GM12878 (cell line): Measurements from ENCODE around the gene RNASEL. TPM values are rescaled to one million over a fixed set of nuclear protein-coding genes. Genes with fewer than 3 reads are reported as not detected.

ENCODE experiments used
- ATAC-seq: fragments of 200-7000 bp; cut with Tn5 transposase; 3 replicates; pipeline ENCODE4 v1.9.1; 2020; ENCODE audit warnings: mild to moderate bottlenecking, moderate library complexity
- BruUV-seq: library from RNA; stranded (reverse); fragments of 400-500 nt; replicated peaks from 2 replicates; lab custom pipeline; 2021; lab: Mats Ljungman, UMichigan
- CTCF ChIA-PET: fragments of 300-600 bp; sonication (Branson Sonifier 250); formaldehyde crosslinking; extraction: SDS; loops from one replicate; lab custom pipeline; 2021; ENCODE audit warnings: inconsistent platforms; lab: Yijun Ruan, JAX
- POLR2A ChIA-PET: fragments of 350-600 bp; formaldehyde crosslinking; extraction: SDS; loops from one replicate; lab custom pipeline; 2021; ENCODE audit warnings: inconsistent platforms; lab: Charles Lee
- RAD21 ChIA-PET: fragments of 300-600 bp; sonication (Branson Sonifier 250); formaldehyde crosslinking; loops from one replicate; lab custom pipeline; 2023; ENCODE audit warnings: antibody characterized with exemption; ENCODE audit not compliant: unreplicated experiment; lab: Charles Lee
- SMC1A ChIA-PET: fragments of 300-600 bp; sonication (Branson Sonifier 250); formaldehyde crosslinking; loops from one replicate; lab custom pipeline; 2023; ENCODE audit not compliant: unreplicated experiment, uncharacterized antibody; lab: Charles Lee
- DNase-seq: peaks from one replicate; pipeline ENCODE4 v3.0.0-alpha.2; 2011; ENCODE audit warnings: low read depth, low spot score
- FAIRE-seq: peaks from 3 replicates; lab custom pipeline; 2011; peaks lifted over from hg19 to GRCh38; lab: Jason Lieb, UNC
- H2AFZ ChIP-seq: 2 replicates; pipeline ENCODE4 v1.6.0; 2011; ENCODE audit warnings: low read depth, low read length, control low read depth; ENCODE audit not compliant: control insufficient read depth
- H3K27ac ChIP-seq: 2 replicates; pipeline ENCODE4 v1.5.1; 2011; ENCODE audit warnings: control low read depth; ENCODE audit not compliant: control insufficient read depth, insufficient read depth
- H3K27me3 ChIP-seq, 2 experiments: replicated peaks in 1 of 2; 2 replicates each; pipeline versions ENCODE4 v1.6.0 to v1.6.1; 2011; ENCODE audit warnings: low read length in 1 of 2; ENCODE audit not compliant: control insufficient read depth in 2 of 2, insufficient read depth in 2 of 2
- H3K36me3 ChIP-seq, 2 experiments: 2 replicates each; pipeline ENCODE4 v1.5.1; 2011; ENCODE audit warnings: low read length in 1 of 2; ENCODE audit not compliant: control insufficient read depth in 2 of 2, insufficient read depth in 2 of 2
- H3K4me1 ChIP-seq: 2 replicates; pipeline ENCODE4 v1.6.1; 2011; ENCODE audit warnings: mild to moderate bottlenecking, low read length, moderate library complexity, mixed read lengths; ENCODE audit not compliant: control insufficient read depth, insufficient read depth
- H3K4me2 ChIP-seq: 2 replicates; pipeline ENCODE4 v1.6.0; 2011; ENCODE audit warnings: control low read depth; ENCODE audit not compliant: control insufficient read depth, insufficient read depth
- H3K4me3 ChIP-seq: fragments of 200-600 bp; sonication (generic); 2 replicates; pipeline ENCODE4 v1.5.1; 2016
- H3K79me2 ChIP-seq: 2 replicates; pipeline ENCODE4 v1.6.0; 2011; ENCODE audit warnings: low read length; ENCODE audit not compliant: control insufficient read depth, insufficient read depth
- H3K9ac ChIP-seq: 2 replicates; pipeline ENCODE4 v1.8.0; 2011; ENCODE audit warnings: low read length, control low read depth, mixed read lengths; ENCODE audit not compliant: control insufficient read depth, insufficient read depth
- H3K9me3 ChIP-seq: replicated peaks from 3 replicates; pipeline ENCODE4 v1.5.1; 2011; ENCODE audit warnings: mild to moderate bottlenecking, low read length; ENCODE audit not compliant: control insufficient read depth, insufficient read depth
- H4K20me1 ChIP-seq: 2 replicates; pipeline ENCODE4 v1.6.0; 2011; ENCODE audit not compliant: control insufficient read depth, insufficient read depth
- CREB1 ChIP-seq: IDR thresholded peaks from 2 replicates; pipeline ENCODE4 v1.6.1; 2012; ENCODE audit warnings: low read depth, mild to moderate bottlenecking, inconsistent platforms
- FOXM1 ChIP-seq: IDR thresholded peaks from 2 replicates; pipeline ENCODE4 v1.6.1; 2012; ENCODE audit warnings: low read depth, mild to moderate bottlenecking, inconsistent platforms, low read length, moderate library complexity
- IKZF1 ChIP-seq: fragments of 450-650 bp; conservative IDR thresholded peaks from 2 replicates; pipeline ENCODE4 v1.6.1; 2017; ENCODE audit warnings: antibody characterized with exemption, mild to moderate bottlenecking
- POLR2AphosphoS2 ChIP-seq: IDR thresholded peaks from 2 replicates; pipeline ENCODE4 v1.6.1; 2011; ENCODE audit warnings: low read depth, mild to moderate bottlenecking, low read length, improper control_type of control experiment, moderate library complexity
- RAD21 ChIP-seq: IDR thresholded peaks from 2 replicates; pipeline ENCODE4 v1.6.1; 2011; ENCODE audit warnings: mild to moderate bottlenecking, low read depth, low read length, moderate library complexity; ENCODE audit not compliant: insufficient read depth
- RB1 ChIP-seq: fragments of 450-650 bp; formaldehyde crosslinking; IDR thresholded peaks from 2 replicates; pipeline ENCODE4 v1.6.1; 2017; ENCODE audit warnings: mild to moderate bottlenecking, borderline replicate concordance
- SMARCA5 ChIP-seq: fragments of 450-650 bp; IDR thresholded peaks from 2 replicates; pipeline ENCODE4 v1.6.1; 2017; ENCODE audit warnings: mild to moderate bottlenecking
- SMC3 ChIP-seq: IDR thresholded peaks from 2 replicates; pipeline ENCODE4 v1.6.1; 2011; ENCODE audit warnings: low read length, improper control_type of control experiment, borderline replicate concordance
- STAT1 ChIP-seq: fragments of 450-650 bp; conservative IDR thresholded peaks from 2 replicates; pipeline ENCODE4 v1.6.1; 2014; ENCODE audit warnings: antibody characterized with exemption, mild to moderate bottlenecking
- TBL1XR1 ChIP-seq: IDR thresholded peaks from 2 replicates; pipeline ENCODE4 v1.6.1; 2012; ENCODE audit warnings: low read depth, low read length, improper control_type of control experiment
- YY1 ChIP-seq: IDR thresholded peaks from 2 replicates; pipeline ENCODE4 v1.6.1; 2011; ENCODE audit warnings: low read depth, mild to moderate bottlenecking, low read length
- WGBS: methylation state at CpG from one replicate; pipeline ENCODE4 v1.1.6; 2016; ENCODE audit warnings: low lambda C conversion rate; ENCODE audit not compliant: insufficient replicate concordance, insufficient coverage; ENCODE audit errors: missing lambda C conversion rate; 5-methylcytosine and 5-hydroxymethylcytosine counted together
- in situ Hi-C: fragments of 300-500 bp; cut with MboI; formaldehyde crosslinking; loops from 9 replicates; pipeline ENCODE4 v1.14.3; 2018; ENCODE audit warnings: mixed read lengths
- intact Hi-C: fragments of 100-400 bp; cut with micrococcal nuclease; formaldehyde crosslinking; loops from one replicate; pipeline ENCODE4 v1.14.2; 2022; ENCODE audit not compliant: unreplicated experiment
- polyA plus RNA-seq, 11 experiments: library from polyadenylated mRNA; depleted of rRNA in 4 of 11; unstranded in 6 of 11; stranded (reverse) in 5 of 11; fragments of >200 nt; fragmentation: Nextera tagmentation in 4 of 11; fragmentation: Illumina TruSeq in 1 of 11; extraction: Ambion mirVana in 4 of 11; extraction: Trizol in 1 of 11; gene quantifications; 1 replicate in 1 of 11; 2 replicates in 10 of 11; pipeline versions ENCODE4 v1.2.1 to v1.2.3, GENCODE V29; 2011 to 2016; ENCODE audit warnings: inconsistent platforms in 2 of 11, missing spikeins in 2 of 11, low read depth in 1 of 11
- total RNA-seq, 4 experiments: library from RNA; depleted of rRNA in 3 of 4; stranded (reverse); fragments of >200 nt in 3 of 4; fragmentation: Illumina TruSeq in 1 of 4; extraction: Trizol in 1 of 4; gene quantifications; 2 replicates each; pipeline versions ENCODE4 v1.2.1 to v1.2.3, GENCODE V29; 2013 to 2021
- TF ChIP-seq, protein P1 (sequence below), 3 experiments: IDR thresholded peaks in 2 of 3; conservative IDR thresholded peaks in 1 of 3; 2 replicates each; pipeline ENCODE4 v1.5.1; 2011; ENCODE audit warnings: low read depth in 3 of 3, low read length in 3 of 3, mild to moderate bottlenecking in 3 of 3, control low read depth in 2 of 3, moderate library complexity in 2 of 3, inconsistent platforms in 1 of 3, mixed read lengths in 1 of 3; ENCODE audit not compliant: control insufficient read depth in 2 of 3, insufficient read depth in 1 of 3; ENCODE audit errors: extremely low read depth in 1 of 3

Gene RNASEL
- total and polyA plus RNA-seq, 10 of the 15 experiments (the other 5 are each of a cell fraction or from before 2014, with no cell fraction given) = 3.0 to 10.8 (median 5.0) TPM

GRCh38 chr1:182595641-182596240 lies 6.7 kb upstream of the RNASEL start:
- in situ Hi-C loops (loop anchor here (5.0 to 10.0 kb wide), 2 partner anchors 151 to 192 kb away; partner anchors contain the start of gene NPL), intact Hi-C loops (loop anchor here (1.0 to 5.0 kb wide), 3 partner anchors 149 to 508 kb away; no protein-coding TSS in a partner anchor)
- Histone ChIP-seq H3K9ac (no peak overlapping the region), H3K4me2 (no peak overlapping the region), H3K79me2 (peaks cover 1% of the 10 kb centered on the region; the same call in 1 of the 2 replicates), H4K20me1 (no peaks in the 10 kb centered on the region; the same call in 1 of the 2 replicates), H3K27me3 (no peaks in the 10 kb centered on the region), H3K36me3 (peaks cover 7 to 18% of the 10 kb centered on the region in 2 experiments; a peak in 3 of 4 replicates), H3K4me1 (peaks cover 4% of the 10 kb centered on the region; the same call in 1 of the 2 replicates), H3K4me3 (no peak overlapping the region), H3K27ac (no peak overlapping the region), H2AFZ (no peak overlapping the region), H3K9me3 (no peaks in the 10 kb centered on the region)
- CTCF ChIA-PET = interaction anchor here (0.6 to 37.4 kb wide), 59 partner anchors 7 to 515 kb away, joined by 3 to 1888 read pairs (median 5); partner anchors contain the start of genes NPL, RGS16 and RNASEL
- TF ChIP-seq, protein P1, sequence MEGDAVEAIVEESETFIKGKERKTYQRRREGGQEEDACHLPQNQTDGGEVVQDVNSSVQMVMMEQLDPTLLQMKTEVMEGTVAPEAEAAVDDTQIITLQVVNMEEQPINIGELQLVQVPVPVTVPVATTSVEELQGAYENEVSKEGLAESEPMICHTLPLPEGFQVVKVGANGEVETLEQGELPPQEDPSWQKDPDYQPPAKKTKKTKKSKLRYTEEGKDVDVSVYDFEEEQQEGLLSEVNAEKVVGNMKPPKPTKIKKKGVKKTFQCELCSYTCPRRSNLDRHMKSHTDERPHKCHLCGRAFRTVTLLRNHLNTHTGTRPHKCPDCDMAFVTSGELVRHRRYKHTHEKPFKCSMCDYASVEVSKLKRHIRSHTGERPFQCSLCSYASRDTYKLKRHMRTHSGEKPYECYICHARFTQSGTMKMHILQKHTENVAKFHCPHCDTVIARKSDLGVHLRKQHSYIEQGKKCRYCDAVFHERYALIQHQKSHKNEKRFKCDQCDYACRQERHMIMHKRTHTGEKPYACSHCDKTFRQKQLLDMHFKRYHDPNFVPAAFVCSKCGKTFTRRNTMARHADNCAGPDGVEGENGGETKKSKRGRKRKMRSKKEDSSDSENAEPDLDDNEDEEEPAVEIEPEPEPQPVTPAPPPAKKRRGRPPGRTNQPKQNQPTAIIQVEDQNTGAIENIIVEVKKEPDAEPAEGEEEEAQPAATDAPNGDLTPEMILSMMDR (IDR thresholded peaks at IDR 0.05 in 2 of 3, conservative IDR thresholded peaks at IDR 0.05 in 1 of 3; ENCODE audit: control insufficient read depth in 2 of 3, extremely low read depth in 1 of 3, insufficient read depth in 1 of 3, low read depth in 3 of 3, low read length in 3 of 3) = peak; percentile 87 to 91 (median 88)
- peak; percentile 72; the same call in 1 of the 2 replicates for TF ChIP-seq YY1
- 0 out of 2 replicates have a peak, but pooled peaks have one; percentile 52 for TF ChIP-seq SMARCA5
- TF ChIP-seq STAT1 = no peak
- 0 out of 2 replicates have a peak, but pooled peaks have one; percentile 18 for TF ChIP-seq IKZF1
- no peak for TF ChIP-seq POLR2AphosphoS2
- TF ChIP-seq CREB1 = no peak
- TF ChIP-seq SMC3 = peak; percentile 98
- peak; percentile 92 for TF ChIP-seq RAD21
- peak; percentile 25; the same call in 1 of the 2 replicates for TF ChIP-seq FOXM1
- TF ChIP-seq RB1 = 0 out of 2 replicates have a peak, but pooled peaks have one; percentile 54
- 0 out of 2 replicates have a peak, but pooled peaks have one; percentile 21 for TF ChIP-seq TBL1XR1
- BruUV-seq = no TSS peak
- POLR2A ChIA-PET = interaction anchor here (0.7 to 3.1 kb wide), 8 partner anchors 9 to 311 kb away, joined by 3 to 20 read pairs (median 5); no protein-coding TSS in a partner anchor
- ATAC-seq = peak; percentile 56
- FAIRE-seq = peak; percentile 73
- RAD21 ChIA-PET = interaction anchor here (0.8 to 23.0 kb wide), 22 partner anchors 8 to 453 kb away, joined by 3 to 946 read pairs (median 4); partner anchors contain the start of gene NPL
- 26% methylated on average over 4 of the region's 4 CpGs for WGBS
- SMC1A ChIA-PET = interaction anchor here (0.7 to 28.0 kb wide), 31 partner anchors 8 to 511 kb away, joined by 3 to 1145 read pairs (median 5); partner anchors contain the start of genes NPL and RGSL1
- DNase-seq = no peak
